ENCODE measurements around the gene PSENEN. TPM values are rescaled to one million over a fixed set of nuclear protein-coding genes. Genes with fewer than 3 reads are reported as not detected.
A peak's percentile ranks its signal among the peaks of the same experiment; 100 is the strongest.

The PSENEN gene
- total and polyA plus RNA-seq, 9 of the 15 experiments (the other 6 are each of a cell fraction or from before 2014, with no cell fraction given), result 34.5 to 299 (median 61.1) TPM

GRCh38 chr19:35702223-35703012 lies 43.0 kb upstream of the PSENEN start (continued):
- no peak for TF ChIP-seq ATF6 (CRISPR knock-in tag; IDR thresholded peaks at IDR 0.05)
- no peak for TF ChIP-seq KHSRP (IDR thresholded peaks at IDR 0.05)
- TF ChIP-seq ZNF785 (CRISPR knock-in tag; IDR thresholded peaks at IDR 0.05), result no peak
- TF ChIP-seq POLR2H (tag; IDR thresholded peaks at IDR 0.05; ENCODE audit: low read depth), result no peak
- no peak for TF ChIP-seq SNRNP70 (optimal IDR thresholded peaks at IDR 0.05; ENCODE audit: low read depth, low read length)
- peak; percentile 25; the same call in 1 of the 2 replicates for TF ChIP-seq JUND (IDR thresholded peaks at IDR 0.05; ENCODE audit: borderline replicate concordance, low read depth, low read length)
- no peak for TF ChIP-seq JUND (tag; IDR thresholded peaks at IDR 0.05; ENCODE audit: borderline replicate concordance, low read depth, low read length)
- TF ChIP-seq NCOA4 (IDR thresholded peaks at IDR 0.05; ENCODE audit: partially characterized antibody), result no peak
- TF ChIP-seq HSF4 (CRISPR knock-in tag; IDR thresholded peaks at IDR 0.05; ENCODE audit: borderline replicate concordance), result no peak
- TF ChIP-seq HNRNPH1 (optimal IDR thresholded peaks at IDR 0.05; ENCODE audit: low read depth, low read length), result no peak
- TF ChIP-seq JUN (IDR thresholded peaks at IDR 0.05; ENCODE audit: borderline replicate concordance, low read depth, low read length), result peak; percentile 55; the same call in 1 of the 2 replicates
- no peak for TF ChIP-seq JUN (CRISPR knock-in tag; IDR thresholded peaks at IDR 0.05; ENCODE audit: borderline replicate concordance)
- no peak for TF ChIP-seq ZNF408 (CRISPR knock-in tag; IDR thresholded peaks at IDR 0.05; ENCODE audit: low read depth)
- TF ChIP-seq KDM1A (IDR thresholded peaks at IDR 0.05), result no peak
- TF ChIP-seq ZNF644 (tag; IDR thresholded peaks at IDR 0.05; ENCODE audit: low read depth), result no peak
- TF ChIP-seq RAD21 (CRISPR knock-in tag; conservative IDR thresholded peaks at IDR 0.05 in 1 of 2, IDR thresholded peaks at IDR 0.05 in 1 of 2), result no peak
- no peak for TF ChIP-seq ELF4 (CRISPR knock-in tag; IDR thresholded peaks at IDR 0.05)
- TF ChIP-seq MAFF (IDR thresholded peaks at IDR 0.05; ENCODE audit: low read length), result no peak
- TF ChIP-seq FOXK1 (CRISPR knock-in tag; IDR thresholded peaks at IDR 0.05; ENCODE audit: borderline replicate concordance), result no peak
- TF ChIP-seq U2AF2 (optimal IDR thresholded peaks at IDR 0.05; ENCODE audit: low read depth, low read length), result no peak
- no peak for TF ChIP-seq DNMT1 (IDR thresholded peaks at IDR 0.05)
